ENCODE data around the gene WDR89.

WDR89 gene

GRCh38 chr14:63564318-63564717, 77.4 kb downstream of the WDR89 start:
- H3K79me1 ChIP-seq (ENCODE audit: low read length), result peaks cover 6% of the 10 kb centered on the region
- no peak overlapping the region for H3K23ac ChIP-seq (ENCODE audit: low read length)
- peak overlapping the region; percentile 20 for H2BK12ac ChIP-seq (ENCODE audit: low read length)
- H3K4me3 ChIP-seq (ENCODE audit: low read depth, low read length), result no peak overlapping the region
- no peak overlapping the region for H3K18ac ChIP-seq (ENCODE audit: low read length)
- no peaks in the 10 kb centered on the region for H3K27me3 ChIP-seq (ENCODE audit: insufficient read depth, low read length)
- DNase-seq, result peak; percentile 59 to 79
- H3K9ac ChIP-seq (ENCODE audit: low read length), result no peak overlapping the region
- H3K9me3 ChIP-seq (ENCODE audit: insufficient read depth, low read depth, low read length), result no peaks in the 10 kb centered on the region
- no peaks in the 10 kb centered on the region for H3K79me2 ChIP-seq (ENCODE audit: control insufficient read depth, insufficient read depth, low read length, poor library complexity)
- H2AK5ac ChIP-seq (ENCODE audit: low read length), result no peak overlapping the region
- no peak overlapping the region for H4K12ac ChIP-seq (ENCODE audit: low read depth, low read length)
- H2BK5ac ChIP-seq (ENCODE audit: low read depth, low read length, poor library complexity), result no peak overlapping the region
- H2AFZ ChIP-seq (ENCODE audit: insufficient read depth, low read length, poor library complexity), result no peak overlapping the region
- no peak overlapping the region for H4K8ac ChIP-seq (ENCODE audit: low read depth, low read length)
- no peaks in the 10 kb centered on the region for H3K36me3 ChIP-seq (ENCODE audit: control insufficient read depth in 1 of 2, insufficient read depth in 2 of 2, low read length in 2 of 2)
- no CpG with 5 or more reads among the region's 1 CpG for WGBS (ENCODE audit: extremely low coverage, insufficient coverage, insufficient read length)
- H2BK120ac ChIP-seq (ENCODE audit: insufficient read depth, low read length, poor library complexity), result peak overlapping the region; percentile 30
- no peak overlapping the region for H3K4ac ChIP-seq (ENCODE audit: low read depth, low read length)
- H4K91ac ChIP-seq (ENCODE audit: low read depth, low read length), result peak overlapping the region; percentile 69
- peaks cover 8 to 13% of the 10 kb centered on the region in 2 experiments for H3K4me1 ChIP-seq (ENCODE audit: control insufficient read depth in 1 of 2, insufficient read depth in 2 of 2, low read length in 2 of 2)
- no peak overlapping the region for H3K14ac ChIP-seq (ENCODE audit: low read length)
- H3K27ac ChIP-seq (ENCODE audit: low read depth, low read length), result peak overlapping the region; percentile 68
- peak overlapping the region; percentile 31 for H3K4me2 ChIP-seq (ENCODE audit: low read length)

- Histone ChIP-seq H3K4me1 (ENCODE audit: control insufficient read depth in 1 of 2, insufficient read depth in 2 of 2, low read length in 2 of 2) (peaks cover 8 to 13% of the 10 kb centered on the region in 2 experiments), H3K4me2 (ENCODE audit: low read length) (peak overlapping the region; percentile 45)
- no CpG with 5 or more reads among the region's 7 CpGs for WGBS (ENCODE audit: extremely low coverage, insufficient coverage, insufficient read length)
Observed at GRCh38 chr14:63563370-63564026, 78.2 kb downstream of the WDR89 start.

GRCh38 chr14:63562405-63562804, 79.3 kb downstream of the WDR89 start:
- Histone ChIP-seq H3K79me1 (ENCODE audit: low read length) (peaks cover 6% of the 10 kb centered on the region), H3K18ac (ENCODE audit: low read length) (no peak overlapping the region), H3K14ac (ENCODE audit: low read length) (no peak overlapping the region), H3K79me2 (ENCODE audit: control insufficient read depth, insufficient read depth, low read length, poor library complexity) (no peaks in the 10 kb centered on the region), H3K9me3 (ENCODE audit: insufficient read depth, low read depth, low read length) (no peaks in the 10 kb centered on the region), H3K9ac (ENCODE audit: low read length) (no peak overlapping the region), H3K4me1 (ENCODE audit: control insufficient read depth in 1 of 2, insufficient read depth in 2 of 2, low read length in 2 of 2) (peaks cover 8 to 13% of the 10 kb centered on the region in 2 experiments), H2AFZ (ENCODE audit: insufficient read depth, low read length, poor library complexity) (no peak overlapping the region), H3K27me3 (ENCODE audit: insufficient read depth, low read length) (no peaks in the 10 kb centered on the region), H2AK5ac (ENCODE audit: low read length) (no peak overlapping the region), H3K4me3 (ENCODE audit: low read depth, low read length) (no peak overlapping the region), H2BK120ac (ENCODE audit: insufficient read depth, low read length, poor library complexity) (no peak overlapping the region), H4K91ac (ENCODE audit: low read depth, low read length) (no peak overlapping the region), H3K4ac (ENCODE audit: low read depth, low read length) (no peak overlapping the region), H2BK12ac (ENCODE audit: low read length) (no peak overlapping the region), H4K8ac (ENCODE audit: low read depth, low read length) (no peak overlapping the region), H4K12ac (ENCODE audit: low read depth, low read length) (no peak overlapping the region), H3K27ac (ENCODE audit: low read depth, low read length) (no peak overlapping the region), H2BK5ac (ENCODE audit: low read depth, low read length, poor library complexity) (no peak overlapping the region), H3K23ac (ENCODE audit: low read length) (no peak overlapping the region), H3K36me3 (ENCODE audit: control insufficient read depth in 1 of 2, insufficient read depth in 2 of 2, low read length in 2 of 2) (no peaks in the 10 kb centered on the region), H3K4me2 (ENCODE audit: low read length) (no peak overlapping the region)
- no peak for DNase-seq
- WGBS (ENCODE audit: extremely low coverage, insufficient coverage, insufficient read length), result no CpG with 5 or more reads among the region's 3 CpGs

More at GRCh38 chr14:63563370-63564026, 78.2 kb downstream of the WDR89 start:
- Histone ChIP-seq H2BK120ac (ENCODE audit: insufficient read depth, low read length, poor library complexity) (no peak overlapping the region), H3K14ac (ENCODE audit: low read length) (no peak overlapping the region), H3K4ac (ENCODE audit: low read depth, low read length) (no peak overlapping the region), H3K79me1 (ENCODE audit: low read length) (peaks cover 6% of the 10 kb centered on the region), H3K79me2 (ENCODE audit: control insufficient read depth, insufficient read depth, low read length, poor library complexity) (no peaks in the 10 kb centered on the region), H3K4me3 (ENCODE audit: low read depth, low read length) (no peak overlapping the region), H3K9ac (ENCODE audit: low read length) (no peak overlapping the region), H3K23ac (ENCODE audit: low read length) (no peak overlapping the region), H3K18ac (ENCODE audit: low read length) (no peak overlapping the region), H4K8ac (ENCODE audit: low read depth, low read length) (no peak overlapping the region), H3K27ac (ENCODE audit: low read depth, low read length) (peak overlapping the region; percentile 68), H3K36me3 (ENCODE audit: control insufficient read depth in 1 of 2, insufficient read depth in 2 of 2, low read length in 2 of 2) (no peaks in the 10 kb centered on the region), H4K91ac (ENCODE audit: low read depth, low read length) (no peak overlapping the region), H2AK5ac (ENCODE audit: low read length) (no peak overlapping the region), H2BK12ac (ENCODE audit: low read length) (no peak overlapping the region), H2BK5ac (ENCODE audit: low read depth, low read length, poor library complexity) (no peak overlapping the region), H3K27me3 (ENCODE audit: insufficient read depth, low read length) (no peaks in the 10 kb centered on the region), H2AFZ (ENCODE audit: insufficient read depth, low read length, poor library complexity) (no peak overlapping the region), H3K9me3 (ENCODE audit: insufficient read depth, low read depth, low read length) (no peaks in the 10 kb centered on the region), H4K12ac (ENCODE audit: low read depth, low read length) (no peak overlapping the region)
- DNase-seq, result peak; percentile 69 to 98

GRCh38 chr14:63555572-63555971, 86.1 kb downstream of the WDR89 start:
- 100% methylated on average over 1 of the region's 7 CpGs for WGBS (ENCODE audit: extremely low coverage, insufficient coverage, insufficient read length)

More at GRCh38 chr14:63555572-63555971, 86.1 kb downstream of the WDR89 start:
- H3K9ac ChIP-seq (ENCODE audit: low read length), result no peak overlapping the region
- H3K4me3 ChIP-seq (ENCODE audit: low read depth, low read length), result no peak overlapping the region
- no peaks in the 10 kb centered on the region for H3K27me3 ChIP-seq (ENCODE audit: insufficient read depth, low read length)
- H2BK120ac ChIP-seq (ENCODE audit: insufficient read depth, low read length, poor library complexity), result no peak overlapping the region
- no peaks in the 10 kb centered on the region for H3K36me3 ChIP-seq (ENCODE audit: control insufficient read depth in 1 of 2, insufficient read depth in 2 of 2, low read length in 2 of 2)
- H3K4me1 ChIP-seq (ENCODE audit: control insufficient read depth in 1 of 2, insufficient read depth in 2 of 2, low read length in 2 of 2), result no peaks in the 10 kb centered on the region
- H3K18ac ChIP-seq (ENCODE audit: low read length), result no peak overlapping the region
- H4K8ac ChIP-seq (ENCODE audit: low read depth, low read length), result no peak overlapping the region
- no peak overlapping the region for H2BK12ac ChIP-seq (ENCODE audit: low read length)
- no peaks in the 10 kb centered on the region for H3K79me1 ChIP-seq (ENCODE audit: low read length)
- DNase-seq, result no peak
- no peaks in the 10 kb centered on the region for H3K9me3 ChIP-seq (ENCODE audit: insufficient read depth, low read depth, low read length)
- H3K4ac ChIP-seq (ENCODE audit: low read depth, low read length), result no peak overlapping the region
- H2BK5ac ChIP-seq (ENCODE audit: low read depth, low read length, poor library complexity), result no peak overlapping the region
- H2AFZ ChIP-seq (ENCODE audit: insufficient read depth, low read length, poor library complexity), result no peak overlapping the region
- H3K14ac ChIP-seq (ENCODE audit: low read length), result no peak overlapping the region
- no peak overlapping the region for H3K27ac ChIP-seq (ENCODE audit: low read depth, low read length)
- H3K4me2 ChIP-seq (ENCODE audit: low read length), result no peak overlapping the region
- H3K79me2 ChIP-seq (ENCODE audit: control insufficient read depth, insufficient read depth, low read length, poor library complexity), result no peaks in the 10 kb centered on the region
- no peak overlapping the region for H4K91ac ChIP-seq (ENCODE audit: low read depth, low read length)
- no peak overlapping the region for H3K23ac ChIP-seq (ENCODE audit: low read length)
- no peak overlapping the region for H4K12ac ChIP-seq (ENCODE audit: low read depth, low read length)
- H2AK5ac ChIP-seq (ENCODE audit: low read length), result no peak overlapping the region

Measured in trophoblast cell (in vitro differentiated cells and primary cell).